ENCODE measurements around the gene EGFR. TPM values are rescaled to one million over a fixed set of nuclear protein-coding genes. Genes with fewer than 3 reads are reported as not detected.

EGFR gene
- total RNA-seq, 4 donors from 2014 or later = 45.5 to 61.1 (median 56.9) TPM

DNA sequence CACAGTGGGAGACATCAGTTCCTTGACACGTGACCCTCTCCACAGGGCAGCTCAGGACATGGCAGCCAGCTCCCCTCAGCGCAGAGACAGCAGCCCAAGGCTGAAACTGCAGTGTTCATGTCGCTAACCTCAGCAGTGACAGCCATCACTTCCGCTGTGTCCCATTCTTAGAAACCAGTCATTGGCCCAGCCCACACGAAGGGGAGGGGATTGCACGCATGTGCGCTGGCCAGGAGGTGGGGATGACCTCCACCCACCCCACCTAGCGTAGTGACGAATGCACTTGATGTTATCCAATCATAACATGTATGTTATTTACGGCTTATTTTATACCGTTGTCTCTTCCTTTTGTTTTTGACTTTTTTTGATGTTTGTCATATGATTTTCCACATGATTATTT is 36.9 kb upstream of the EGFR start:
- Histone ChIP-seq H3K9me3 (no peaks in the 10 kb centered on the region), H3K4me1 (no peaks in the 10 kb centered on the region), H3K27me3 (no peaks in the 10 kb centered on the region), H3K27ac (no peak overlapping the region), H3K4me3 (no peak overlapping the region), H3K36me3 (no peaks in the 10 kb centered on the region)
- no peak for TF ChIP-seq POLR2A (IDR thresholded peaks at IDR 0.05)
- TF ChIP-seq, protein P1, sequence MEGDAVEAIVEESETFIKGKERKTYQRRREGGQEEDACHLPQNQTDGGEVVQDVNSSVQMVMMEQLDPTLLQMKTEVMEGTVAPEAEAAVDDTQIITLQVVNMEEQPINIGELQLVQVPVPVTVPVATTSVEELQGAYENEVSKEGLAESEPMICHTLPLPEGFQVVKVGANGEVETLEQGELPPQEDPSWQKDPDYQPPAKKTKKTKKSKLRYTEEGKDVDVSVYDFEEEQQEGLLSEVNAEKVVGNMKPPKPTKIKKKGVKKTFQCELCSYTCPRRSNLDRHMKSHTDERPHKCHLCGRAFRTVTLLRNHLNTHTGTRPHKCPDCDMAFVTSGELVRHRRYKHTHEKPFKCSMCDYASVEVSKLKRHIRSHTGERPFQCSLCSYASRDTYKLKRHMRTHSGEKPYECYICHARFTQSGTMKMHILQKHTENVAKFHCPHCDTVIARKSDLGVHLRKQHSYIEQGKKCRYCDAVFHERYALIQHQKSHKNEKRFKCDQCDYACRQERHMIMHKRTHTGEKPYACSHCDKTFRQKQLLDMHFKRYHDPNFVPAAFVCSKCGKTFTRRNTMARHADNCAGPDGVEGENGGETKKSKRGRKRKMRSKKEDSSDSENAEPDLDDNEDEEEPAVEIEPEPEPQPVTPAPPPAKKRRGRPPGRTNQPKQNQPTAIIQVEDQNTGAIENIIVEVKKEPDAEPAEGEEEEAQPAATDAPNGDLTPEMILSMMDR (IDR thresholded peaks at IDR 0.05) = no peak
- no peak for DNase-seq

DNA sequence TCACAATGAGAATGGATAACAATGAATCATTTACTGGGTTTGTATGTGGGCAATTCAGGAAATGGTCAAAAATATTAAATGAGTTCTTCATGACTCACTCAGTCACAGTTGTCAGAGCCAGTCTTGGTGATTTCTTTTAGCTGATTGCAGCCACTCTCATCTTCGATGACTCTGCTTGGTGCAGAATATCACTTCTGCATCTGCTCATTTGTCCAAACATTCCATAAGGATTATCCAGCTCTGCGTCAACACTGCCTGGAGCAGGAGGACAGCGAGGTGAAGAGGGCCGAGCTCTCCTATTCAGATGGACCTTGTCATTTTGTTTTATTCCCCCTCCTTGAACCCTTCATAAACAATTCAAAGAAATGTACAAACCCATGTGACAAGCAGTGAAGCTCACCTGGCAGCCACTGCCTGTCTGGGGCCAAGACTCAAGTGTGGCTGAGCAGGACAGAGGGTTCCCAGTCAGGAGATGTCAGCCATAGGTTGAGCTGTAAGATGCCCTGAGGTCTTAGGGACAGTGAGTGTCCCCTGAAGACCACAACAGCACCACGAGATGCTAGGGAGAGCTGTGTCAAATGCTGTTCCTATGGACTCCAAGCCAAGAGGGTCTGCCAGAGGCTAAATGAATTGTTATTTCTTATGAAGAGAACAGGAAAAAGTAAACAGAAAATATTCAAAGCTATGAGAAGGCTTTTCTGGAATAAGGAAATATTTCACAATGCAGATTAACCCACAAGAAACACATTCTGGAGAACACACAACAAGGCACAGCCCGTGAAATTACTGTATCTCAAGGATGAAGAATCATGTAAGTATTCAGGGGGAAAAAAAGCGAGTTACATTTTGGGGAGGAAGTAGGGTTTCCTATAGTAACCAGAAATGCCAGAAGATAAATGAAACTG is 33.1 kb upstream of the EGFR start:
- Histone ChIP-seq H3K36me3 (no peaks in the 10 kb centered on the region), H3K9me3 (no peaks in the 10 kb centered on the region), H3K4me1 (no peaks in the 10 kb centered on the region), H3K4me3 (no peak overlapping the region), H3K27me3 (no peaks in the 10 kb centered on the region), H3K27ac (no peak overlapping the region)
- TF ChIP-seq, protein P1 (IDR thresholded peaks at IDR 0.05) = no peak
- no peak for TF ChIP-seq POLR2A (IDR thresholded peaks at IDR 0.05)
- no peak for DNase-seq

DNA sequence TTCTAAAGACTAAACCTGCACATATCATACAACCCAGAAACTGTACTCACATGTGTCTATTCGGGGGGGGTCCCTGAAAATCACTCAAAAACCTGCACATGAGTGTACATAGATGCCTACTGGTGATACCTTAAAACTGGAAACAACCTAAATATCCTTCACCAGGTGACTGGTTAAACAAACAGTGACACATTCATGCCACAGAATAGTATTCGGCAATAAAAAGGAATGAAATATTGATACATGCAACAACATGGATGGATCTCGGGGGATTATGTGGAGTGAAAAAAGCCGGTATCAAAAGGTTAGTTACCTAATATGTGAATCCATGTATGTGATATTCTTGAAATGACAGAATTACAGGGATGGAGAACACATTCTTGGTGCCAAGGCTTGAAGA is 32.1 kb upstream of the EGFR start:
- H3K4me3 ChIP-seq = no peak overlapping the region
- no peak for DNase-seq

DNA sequence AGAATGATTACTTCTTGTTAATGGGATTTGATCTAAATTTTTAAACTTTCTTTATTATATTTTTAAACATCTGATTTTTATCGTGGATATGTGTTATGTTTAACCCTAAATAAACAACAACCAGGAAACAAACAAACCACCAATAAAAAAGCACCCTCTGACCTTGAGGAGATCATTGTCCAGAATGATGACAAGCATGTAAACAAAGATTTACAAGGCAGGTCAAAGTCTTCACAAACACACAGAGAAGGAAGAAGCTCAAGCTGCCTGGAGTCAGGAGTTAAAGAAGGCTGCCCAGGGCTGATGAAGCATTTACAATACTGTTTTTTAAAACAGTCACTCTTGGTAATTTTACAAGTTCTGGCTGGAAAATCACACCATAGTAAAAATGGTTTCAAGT is 31.0 kb upstream of the EGFR start:
- Histone ChIP-seq H3K27me3 (no peaks in the 10 kb centered on the region), H3K4me1 (no peaks in the 10 kb centered on the region), H3K9me3 (no peaks in the 10 kb centered on the region), H3K36me3 (no peaks in the 10 kb centered on the region), H3K4me3 (no peak overlapping the region), H3K27ac (no peak overlapping the region)
- DNase-seq = no peak
- TF ChIP-seq, protein P1 (IDR thresholded peaks at IDR 0.05) = no peak
- no peak for TF ChIP-seq POLR2A (IDR thresholded peaks at IDR 0.05)

More for the DNA sequence above, 32.1 kb upstream of the EGFR start:
- Histone ChIP-seq H3K27ac (no peak overlapping the region), H3K36me3 (no peaks in the 10 kb centered on the region), H3K4me1 (no peaks in the 10 kb centered on the region), H3K27me3 (no peaks in the 10 kb centered on the region), H3K9me3 (no peaks in the 10 kb centered on the region)
- TF ChIP-seq POLR2A (IDR thresholded peaks at IDR 0.05) = no peak
- TF ChIP-seq, protein P1 (IDR thresholded peaks at IDR 0.05) = no peak

DNA sequence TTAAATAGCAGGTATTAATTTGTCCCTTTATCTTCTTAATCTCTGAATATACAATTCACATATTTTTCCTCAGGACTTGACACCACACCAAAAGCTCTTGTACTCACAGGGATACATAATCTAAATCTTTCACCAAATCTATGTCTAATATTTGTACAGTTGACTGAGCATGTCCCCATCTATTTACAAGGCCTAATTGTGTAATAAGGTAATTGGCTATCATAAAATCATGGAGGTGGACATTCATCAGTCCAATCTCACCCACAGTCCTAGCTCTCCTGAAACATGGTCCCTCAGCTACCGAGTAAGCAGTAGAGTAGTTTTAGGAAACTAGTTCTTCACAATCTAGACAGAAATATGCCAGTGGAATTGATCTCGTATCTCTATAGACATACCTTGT is 30.3 kb upstream of the EGFR start:
- H3K4me1 ChIP-seq = no peaks in the 10 kb centered on the region
- H3K36me3 ChIP-seq = no peaks in the 10 kb centered on the region
- TF ChIP-seq, protein P1 (IDR thresholded peaks at IDR 0.05) = no peak
- TF ChIP-seq POLR2A (IDR thresholded peaks at IDR 0.05) = no peak
- H3K9me3 ChIP-seq = no peaks in the 10 kb centered on the region
- H3K27me3 ChIP-seq = no peaks in the 10 kb centered on the region
- no peak overlapping the region for H3K4me3 ChIP-seq
- DNase-seq = no peak
- no peak overlapping the region for H3K27ac ChIP-seq
